Stimulated activated CD8-positive, alpha-beta memory T cell treated with anti-CD3 and anti-CD28 coated beads, Interleukin-7, amount 100 ng/mL, for 48 hours (primary cell): Measurements from ENCODE around the gene MLXIPL.
A peak's percentile ranks its signal among the peaks of the same experiment; 100 is the strongest.
"Not testable (repeated sequence)": the region's sequence is repeated elsewhere in the genome, so short reads cannot be mapped to it uniquely, and the experiment has no call there.

ENCODE experiments used
- DNase-seq, 2 donors: peaks; one replicate each; pipeline ENCODE4 v3.0.0-alpha.2; 2020; ENCODE audit warnings: low read depth in 1 of 2; ENCODE audit errors: extremely low read depth in 1 of 2

Gene MLXIPL

DNA sequence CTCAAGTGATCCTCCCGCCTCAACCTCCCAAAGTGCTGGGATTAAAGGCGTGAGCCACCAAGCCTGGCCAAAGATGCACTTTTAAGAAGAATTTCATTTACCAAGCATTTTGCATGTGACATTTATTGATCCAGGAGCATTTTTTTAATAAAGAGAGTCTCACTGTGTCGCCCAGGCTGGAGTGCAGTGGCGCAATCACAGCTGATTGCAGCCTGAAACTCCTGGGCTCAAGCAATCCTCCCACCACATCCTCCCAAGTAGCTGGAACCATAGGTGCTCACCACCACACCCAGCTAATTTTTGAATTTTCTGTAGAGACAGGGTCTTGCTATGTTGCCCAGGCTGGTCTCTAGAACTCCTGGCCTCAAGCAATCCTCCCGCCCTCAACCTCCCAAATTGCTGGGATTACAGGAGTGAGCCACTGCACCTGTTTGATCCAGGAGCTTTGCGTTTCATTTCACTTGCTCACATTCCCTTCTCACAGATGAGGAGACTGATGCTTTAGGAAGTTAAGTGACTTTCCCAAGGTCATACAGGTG, 41.6 kb downstream of the MLXIPL start:
- no peak for DNase-seq

DNA sequence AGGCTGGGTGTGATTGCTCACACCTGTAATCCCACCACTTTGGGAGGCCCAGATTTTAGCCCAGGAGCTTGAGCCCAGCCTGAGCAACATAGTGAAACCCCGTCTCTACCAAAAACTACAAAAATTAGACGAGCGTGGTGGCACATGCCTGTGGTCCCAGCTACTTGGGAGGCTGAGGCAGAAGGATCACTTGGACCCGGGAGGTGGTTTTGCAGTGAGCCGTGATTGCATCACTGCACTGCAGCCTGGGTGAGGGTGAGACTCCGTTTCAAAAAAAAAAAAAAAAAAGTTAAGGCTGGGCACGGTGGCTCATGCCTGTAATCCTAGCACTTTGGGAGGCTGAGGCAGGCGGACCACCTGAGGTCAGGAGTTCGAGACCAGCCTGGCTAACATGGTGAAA, 43.3 kb downstream of the MLXIPL start:
- DNase-seq: not testable (repeated sequence)

DNA sequence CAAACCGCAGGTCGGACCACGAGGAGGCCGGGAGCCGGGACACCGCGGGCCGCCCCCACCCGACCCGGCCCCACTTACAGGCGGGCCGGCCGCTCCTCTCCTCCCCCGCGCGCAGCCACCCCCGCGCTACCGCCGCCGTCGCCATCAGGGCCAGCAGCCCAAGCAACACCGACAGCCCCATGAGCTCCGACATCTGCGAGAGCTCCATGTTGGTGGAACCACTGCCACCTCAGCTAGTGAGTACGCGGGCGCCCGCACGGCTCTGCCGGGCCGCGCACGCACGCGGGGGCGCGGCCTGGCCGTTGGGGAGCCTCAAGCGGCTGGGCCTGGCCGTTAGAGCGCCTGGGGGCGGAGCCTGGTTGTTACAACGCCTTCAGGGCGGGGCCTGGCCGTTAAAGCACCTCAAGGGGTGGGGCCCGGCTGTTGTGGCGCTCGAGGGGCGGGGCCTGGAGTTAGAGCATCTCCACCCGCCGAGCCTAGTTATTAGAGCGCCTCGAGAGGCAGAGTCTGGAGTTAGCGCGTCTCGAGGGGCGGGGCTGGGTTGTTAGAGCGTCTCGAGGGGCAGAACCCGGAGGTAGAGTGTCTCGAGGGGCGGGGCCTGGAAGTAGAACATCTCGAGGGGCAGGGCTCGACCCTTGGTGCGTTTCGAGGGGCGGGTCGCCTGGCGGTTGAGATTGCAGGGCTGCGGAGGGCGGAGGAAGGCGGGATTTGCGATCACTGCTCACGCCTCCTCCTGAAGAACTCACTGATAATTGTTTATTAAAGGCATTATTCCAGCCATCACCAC, 45.8 kb downstream of the MLXIPL start, which contains the start of gene TBL2:
Gene TBL2 (minus strand): TSS at position 238 of the 787 bp plus-strand sequence. CDS start 30 bp downstream, at position 208.
- peak; percentile 98 for DNase-seq

DNA sequence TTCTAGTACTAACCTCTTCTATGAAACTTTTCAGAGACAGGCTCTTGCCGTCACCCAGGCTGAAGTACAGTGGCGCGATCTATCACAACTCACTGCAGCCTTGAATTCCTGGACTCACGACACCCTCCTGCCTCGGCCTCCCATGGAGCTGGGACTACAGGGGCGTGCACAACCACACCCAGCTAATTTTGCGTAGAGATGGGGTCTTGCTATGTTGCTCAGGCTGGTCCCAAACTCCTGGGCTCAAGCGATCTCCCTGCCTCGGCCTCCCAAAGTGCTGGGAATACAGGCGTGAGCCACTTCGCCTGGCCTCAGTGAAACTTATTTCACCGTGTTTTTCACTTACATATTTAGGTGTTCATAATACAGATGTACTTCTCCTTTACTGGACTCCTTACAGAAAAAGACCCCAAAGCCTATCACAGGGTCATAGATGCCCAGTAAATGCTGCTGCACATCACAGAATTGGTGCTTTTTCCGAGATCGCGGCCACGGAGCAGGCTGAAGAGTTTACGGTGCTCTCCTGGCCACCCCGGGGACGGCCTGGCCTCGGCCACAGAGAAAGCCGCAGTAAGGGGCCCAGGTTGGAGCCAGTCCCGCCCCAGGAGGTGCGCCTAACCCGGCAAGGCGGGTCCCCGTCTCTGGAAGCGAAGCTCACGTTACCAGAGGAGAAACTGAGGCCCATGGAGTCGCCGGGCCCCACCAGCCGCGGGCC, 46.5 kb downstream of the MLXIPL start:
- DNase-seq: no peak

DNA sequence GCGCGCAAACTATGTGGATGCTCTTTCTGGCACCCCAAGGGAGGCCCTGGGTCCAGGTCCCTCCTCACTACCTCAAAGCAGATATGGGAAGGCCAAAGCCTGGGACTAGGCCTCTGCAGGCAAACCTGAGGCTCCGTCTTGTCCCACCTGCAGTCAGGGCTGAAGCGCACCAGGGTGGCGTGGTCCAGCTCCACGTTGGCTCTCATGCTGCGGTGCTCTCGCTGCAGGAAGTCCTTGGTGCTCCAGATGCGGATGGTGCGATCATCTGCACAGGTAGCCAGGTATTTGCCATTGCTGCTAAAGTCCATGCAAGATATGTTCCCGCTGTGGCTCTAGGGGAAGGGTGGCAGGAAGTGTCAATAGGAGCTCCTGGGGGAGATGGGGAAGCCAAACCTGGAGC, 50.5 kb downstream of the MLXIPL start:
- DNase-seq: no peak

DNA sequence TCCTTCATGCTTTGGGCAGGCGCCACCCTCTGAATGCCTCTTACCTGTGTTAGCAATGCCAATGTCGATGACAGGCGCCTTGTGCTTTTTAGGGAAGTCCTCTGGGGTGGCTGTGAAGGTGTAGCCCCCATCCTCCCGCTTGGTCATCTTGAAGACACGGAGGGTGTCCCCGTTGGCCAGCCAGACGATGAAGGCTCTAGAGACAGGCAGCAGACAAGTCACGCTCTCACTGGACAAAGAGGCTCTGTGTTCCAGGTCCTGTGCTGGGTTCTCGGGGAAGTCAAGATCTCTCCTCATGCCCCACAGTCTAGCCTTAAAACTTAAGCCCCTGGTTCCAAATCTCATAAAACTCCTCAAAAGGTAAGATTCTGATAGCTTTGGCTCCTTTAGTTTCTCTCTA, 51.0 kb downstream of the MLXIPL start:
- no peak for DNase-seq

DNA sequence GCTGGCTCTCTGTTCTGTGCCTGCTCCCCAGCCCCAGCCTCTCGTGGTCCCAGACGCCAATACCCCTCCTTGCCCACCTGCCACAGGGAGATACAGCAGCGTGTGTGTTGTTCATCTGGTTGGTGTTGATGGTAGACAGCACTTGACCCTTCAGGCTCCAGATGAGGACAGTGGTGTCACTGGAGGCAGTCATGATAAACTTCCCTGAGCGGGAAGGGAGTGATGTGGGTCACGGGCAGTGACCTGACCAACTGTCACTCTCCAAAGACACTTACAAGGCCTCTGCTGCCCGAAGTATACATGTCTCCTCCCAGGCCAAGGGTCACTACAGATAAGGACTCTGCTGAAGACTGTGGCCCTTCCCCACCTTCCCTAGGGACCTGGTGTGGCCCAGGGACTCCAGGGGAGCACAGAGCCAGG, 51.5 kb downstream of the MLXIPL start:
- DNase-seq: no peak

DNA sequence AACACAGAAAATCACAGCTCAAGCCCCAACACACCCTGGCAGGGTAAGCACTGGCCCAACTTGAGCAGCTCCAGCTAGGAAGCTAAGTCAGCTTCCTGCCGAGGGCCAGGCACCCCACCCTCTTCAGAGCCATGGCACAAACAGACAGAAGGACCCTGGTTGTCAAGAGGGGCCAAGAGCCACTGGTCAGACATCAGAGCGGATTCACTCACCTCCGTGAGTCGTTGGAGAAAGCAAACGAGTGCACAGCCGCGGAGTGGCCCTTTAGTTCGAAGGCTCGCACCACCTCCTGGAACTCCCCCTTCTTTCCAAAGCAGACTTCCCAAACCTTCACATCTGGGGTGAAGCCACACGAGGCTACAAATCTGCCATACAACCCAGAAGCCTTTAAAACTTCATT, 53.3 kb downstream of the MLXIPL start:
- DNase-seq: no peak

DNA sequence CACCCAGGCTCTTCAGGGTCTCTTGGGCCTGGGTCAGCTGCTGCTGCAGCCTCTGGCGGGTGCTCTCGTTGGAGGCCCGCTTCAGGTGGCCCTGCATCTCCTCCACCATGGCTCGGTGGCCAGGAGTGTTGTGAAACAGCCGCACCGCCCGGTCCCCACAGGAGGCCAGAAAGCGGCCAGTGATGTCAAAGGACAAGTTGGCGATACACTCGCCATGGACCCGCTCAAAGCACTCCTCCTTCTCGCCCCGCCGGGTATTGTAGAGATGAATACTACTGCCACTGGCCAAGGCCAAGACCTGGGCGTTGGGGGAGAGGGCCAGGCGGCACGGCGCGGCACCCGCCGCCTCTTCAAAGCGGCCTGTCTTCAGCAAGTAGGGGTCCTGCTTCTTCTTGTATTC, 53.8 kb downstream of the MLXIPL start:
- DNase-seq: no peak

DNA sequence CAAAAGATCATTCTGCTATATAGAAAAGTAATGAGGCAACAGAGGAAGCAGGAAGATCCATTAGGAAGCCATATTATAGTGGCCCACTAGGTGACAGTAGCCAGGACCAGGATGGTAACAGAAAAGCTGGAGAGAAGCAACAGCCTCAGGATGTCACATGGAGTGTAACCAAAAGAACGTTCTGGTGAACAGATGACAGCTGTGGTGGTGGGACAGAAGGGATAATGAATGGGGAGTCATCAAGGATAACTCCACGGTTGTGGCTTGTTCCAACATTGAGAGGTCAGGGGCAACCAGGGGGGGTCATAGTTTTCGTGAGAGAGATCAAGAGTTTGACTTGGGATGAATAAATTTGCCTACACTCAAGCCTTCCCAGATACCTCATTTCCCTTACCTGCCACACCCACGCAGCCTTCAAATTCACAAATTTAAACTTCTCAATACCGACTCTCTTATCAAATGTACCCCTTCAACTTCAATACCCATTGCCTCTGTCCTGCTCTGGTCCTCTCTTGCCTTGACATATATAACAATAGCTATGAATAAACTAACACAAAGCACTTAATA, 55.2 kb downstream of the MLXIPL start:
- DNase-seq: no peak

DNA sequence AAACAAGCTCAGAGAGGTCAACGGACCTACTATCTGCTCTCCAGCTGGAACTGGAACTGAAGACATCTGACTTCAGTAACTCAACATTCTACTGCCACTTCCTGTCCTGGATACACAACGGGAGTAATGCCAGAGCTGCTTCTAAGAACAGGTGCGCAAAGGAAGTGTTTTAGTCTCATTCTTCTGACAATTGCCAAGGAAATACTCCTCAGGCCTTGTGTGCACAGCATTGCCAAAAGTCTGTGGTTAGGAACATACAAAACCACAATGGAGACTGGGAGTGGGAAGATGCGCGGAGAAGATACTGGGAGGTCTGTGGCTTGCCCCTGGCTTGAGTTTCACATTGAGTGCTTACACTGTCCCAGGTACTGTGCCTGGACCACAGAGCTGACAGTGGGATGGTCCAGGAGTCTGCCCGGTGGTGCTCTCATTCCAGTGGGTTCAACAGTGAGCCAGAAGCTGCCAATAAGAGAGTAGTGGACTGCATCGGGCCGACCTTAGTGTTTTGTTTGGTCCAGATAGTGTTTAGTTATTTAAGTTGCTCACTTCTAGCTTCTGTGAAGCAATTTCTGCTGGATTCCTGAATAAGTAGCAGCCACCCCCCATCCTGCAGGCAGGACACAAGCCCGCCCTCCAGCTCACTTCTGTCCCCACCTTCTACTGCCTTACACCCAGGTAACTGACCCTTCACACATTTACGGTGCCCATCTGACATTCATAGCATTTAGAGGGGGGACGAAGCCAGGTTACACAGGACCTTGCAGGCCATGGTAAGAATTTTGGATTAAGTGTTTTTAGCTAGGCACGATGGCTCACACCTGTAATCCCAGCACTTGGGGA, 56.3 kb downstream of the MLXIPL start:
- no peak for DNase-seq

DNA sequence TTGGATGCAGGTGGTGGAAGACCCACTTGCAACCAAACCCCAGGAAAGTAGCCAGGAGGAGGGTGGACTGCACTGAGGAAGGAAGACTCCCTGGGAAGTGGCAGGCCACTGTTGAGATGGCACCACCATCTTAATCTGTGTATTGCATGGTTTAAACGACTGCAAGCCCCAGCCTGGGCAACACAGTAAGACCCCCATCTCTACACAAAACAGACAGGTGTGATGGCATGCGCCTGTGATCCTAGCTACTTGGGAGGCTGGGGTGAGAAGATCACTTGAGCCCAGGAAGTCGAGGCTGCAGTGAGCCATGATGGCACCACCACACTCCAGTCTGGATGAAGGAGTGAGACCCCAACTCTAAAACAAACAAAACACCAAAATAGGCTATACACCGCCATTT, 57.2 kb downstream of the MLXIPL start:
- no peak for DNase-seq

DNA sequence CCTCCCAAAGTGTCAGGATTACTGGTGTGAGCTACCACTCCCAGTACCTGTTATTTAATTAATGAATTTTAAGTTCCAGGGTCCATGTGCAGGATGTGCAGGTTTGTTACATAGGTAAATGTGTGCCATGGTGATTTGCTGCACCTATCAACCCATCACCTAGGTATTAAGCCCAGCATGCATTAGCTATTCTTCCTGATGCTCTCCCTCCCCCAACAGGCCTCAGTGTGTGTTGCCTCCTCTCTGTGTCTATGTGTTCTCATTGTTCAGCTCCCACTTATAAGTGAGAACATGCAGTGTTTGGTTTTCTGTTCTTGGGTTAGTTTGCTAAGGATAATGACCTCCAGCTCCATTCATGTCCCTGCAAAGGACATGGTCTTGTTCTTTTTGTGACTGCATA, 57.9 kb downstream of the MLXIPL start:
- not testable (repeated sequence) for DNase-seq

DNA sequence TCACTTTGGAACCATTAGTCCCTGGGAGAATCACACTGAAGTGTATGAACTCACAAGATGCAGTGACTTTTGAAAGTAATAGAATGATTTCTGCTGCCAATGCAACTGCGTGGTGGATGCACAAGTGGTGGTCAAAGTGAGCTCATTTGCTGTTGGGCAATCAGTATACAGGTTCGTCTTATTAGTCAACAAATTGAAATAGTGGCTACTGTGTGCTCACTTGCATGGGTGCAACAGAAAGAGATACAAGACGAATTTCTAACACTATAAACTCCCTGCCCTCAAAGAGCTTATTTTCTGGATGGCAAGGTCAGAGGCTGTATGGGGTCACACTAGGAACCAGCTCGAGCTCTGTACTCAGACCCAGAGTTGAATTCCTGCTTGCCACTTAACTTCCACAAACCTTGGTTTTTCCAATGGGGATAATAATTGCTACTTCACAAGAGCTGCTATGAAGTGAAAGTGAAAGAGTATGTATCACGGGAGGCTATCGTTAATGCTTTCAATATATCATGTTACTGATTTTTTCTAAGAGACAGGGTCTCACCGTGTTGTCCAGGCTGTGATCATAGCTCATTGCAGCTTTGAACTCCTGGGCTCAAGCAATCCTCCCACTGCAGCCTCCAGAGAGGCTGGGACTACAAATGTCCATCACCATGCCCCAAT, 58.5 kb downstream of the MLXIPL start:
- no peak for DNase-seq

DNA sequence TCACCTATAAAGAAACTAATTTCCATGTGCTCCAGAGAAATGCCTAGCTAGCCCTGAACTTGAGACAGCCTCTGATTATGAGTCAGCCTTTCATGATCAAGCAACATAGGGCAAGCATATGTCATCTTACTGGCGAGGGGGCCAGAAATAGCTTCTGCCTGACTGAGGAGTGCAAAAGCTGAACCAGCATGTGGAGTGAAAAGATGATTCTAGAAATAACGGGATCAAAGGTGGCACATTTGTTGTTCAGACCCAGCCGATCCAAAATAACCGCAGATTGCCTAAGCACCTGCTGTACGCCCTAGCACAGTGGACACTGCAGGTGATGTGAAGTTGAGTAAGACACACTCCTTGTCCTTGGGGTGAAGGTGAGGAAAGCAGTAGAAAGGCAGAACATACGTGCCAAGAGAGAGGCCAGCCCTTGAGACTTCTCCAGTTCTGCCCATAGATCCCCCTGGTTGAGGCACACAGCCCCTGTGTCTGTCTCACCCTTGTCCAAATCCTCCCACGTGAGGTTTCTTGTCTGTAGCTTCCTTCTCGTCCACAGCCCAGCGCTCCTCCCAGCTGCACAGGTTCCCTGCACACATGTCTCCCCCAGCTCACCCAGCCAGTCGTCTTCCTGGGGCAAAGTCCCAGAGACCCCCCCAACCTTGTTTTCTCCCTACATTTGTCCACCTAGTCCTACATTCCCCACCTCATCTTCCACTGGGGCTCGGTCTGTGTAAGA, 64.0 kb downstream of the MLXIPL start:
- no peak for DNase-seq

DNA sequence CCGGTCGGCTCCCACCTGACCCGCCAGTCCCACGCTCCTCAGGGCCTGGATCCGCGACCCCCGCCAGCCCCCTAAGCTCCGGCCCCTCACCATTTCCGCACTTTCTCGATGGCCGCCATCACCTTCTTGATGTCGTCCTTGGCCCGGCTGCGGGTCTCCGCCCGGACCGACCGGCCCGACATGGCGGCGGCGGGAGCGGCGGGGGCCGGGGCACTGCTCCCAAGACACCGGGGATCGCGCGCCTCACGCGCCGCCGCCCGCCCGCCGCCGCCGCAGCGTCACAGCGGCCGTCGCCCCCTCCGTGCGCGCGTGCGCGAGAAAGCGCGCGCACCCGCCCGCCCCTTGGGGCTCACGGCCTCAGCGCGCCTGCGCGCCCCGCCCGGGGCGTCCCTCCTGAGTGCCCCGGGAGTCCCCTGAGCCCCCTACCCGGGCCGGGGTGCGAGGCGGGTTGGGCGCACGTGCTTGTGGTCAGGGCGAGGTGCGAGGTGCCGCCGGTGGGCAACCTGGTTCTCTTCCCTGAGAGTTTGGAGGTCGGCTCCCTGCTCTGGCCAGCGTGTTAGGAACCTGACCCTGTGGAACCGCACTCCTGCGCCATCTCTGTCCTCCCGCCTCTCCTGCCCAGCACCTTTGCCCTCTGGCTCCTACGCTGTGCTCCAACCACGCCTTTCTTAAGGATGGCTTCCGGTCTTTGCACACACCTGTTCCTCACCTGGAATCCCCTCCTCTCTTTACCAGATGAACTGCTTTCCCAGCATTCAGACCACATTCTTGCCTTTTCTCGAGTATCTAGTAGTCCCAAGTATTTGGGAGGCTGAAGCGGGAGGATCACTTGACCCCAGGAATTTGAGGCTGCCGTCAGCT, 66.7 kb downstream of the MLXIPL start, which contains the start of gene BCL7B:
Gene BCL7B (minus strand): TSS at position 294 of the 861 bp plus-strand sequence. CDS start 112 bp downstream, at position 182.
- DNase-seq: peak; percentile 32 to 65

DNA sequence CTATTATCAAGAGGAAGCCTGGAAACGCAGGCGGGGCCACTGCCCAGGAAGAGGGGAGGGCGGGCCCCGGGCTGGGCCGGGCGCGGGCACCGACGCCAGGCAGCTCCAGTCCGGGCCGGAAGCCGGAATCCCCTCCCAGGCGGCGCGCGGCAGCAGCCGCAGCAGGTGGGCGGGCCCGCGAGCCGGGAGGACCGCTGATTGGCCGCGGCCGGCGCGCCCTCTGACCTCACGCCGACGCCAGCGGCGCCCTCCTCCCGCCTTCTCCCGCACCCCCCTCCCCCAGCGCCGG, 67.3 kb downstream of the MLXIPL start:
- DNase-seq: peak; percentile 88 to 94

DNA sequence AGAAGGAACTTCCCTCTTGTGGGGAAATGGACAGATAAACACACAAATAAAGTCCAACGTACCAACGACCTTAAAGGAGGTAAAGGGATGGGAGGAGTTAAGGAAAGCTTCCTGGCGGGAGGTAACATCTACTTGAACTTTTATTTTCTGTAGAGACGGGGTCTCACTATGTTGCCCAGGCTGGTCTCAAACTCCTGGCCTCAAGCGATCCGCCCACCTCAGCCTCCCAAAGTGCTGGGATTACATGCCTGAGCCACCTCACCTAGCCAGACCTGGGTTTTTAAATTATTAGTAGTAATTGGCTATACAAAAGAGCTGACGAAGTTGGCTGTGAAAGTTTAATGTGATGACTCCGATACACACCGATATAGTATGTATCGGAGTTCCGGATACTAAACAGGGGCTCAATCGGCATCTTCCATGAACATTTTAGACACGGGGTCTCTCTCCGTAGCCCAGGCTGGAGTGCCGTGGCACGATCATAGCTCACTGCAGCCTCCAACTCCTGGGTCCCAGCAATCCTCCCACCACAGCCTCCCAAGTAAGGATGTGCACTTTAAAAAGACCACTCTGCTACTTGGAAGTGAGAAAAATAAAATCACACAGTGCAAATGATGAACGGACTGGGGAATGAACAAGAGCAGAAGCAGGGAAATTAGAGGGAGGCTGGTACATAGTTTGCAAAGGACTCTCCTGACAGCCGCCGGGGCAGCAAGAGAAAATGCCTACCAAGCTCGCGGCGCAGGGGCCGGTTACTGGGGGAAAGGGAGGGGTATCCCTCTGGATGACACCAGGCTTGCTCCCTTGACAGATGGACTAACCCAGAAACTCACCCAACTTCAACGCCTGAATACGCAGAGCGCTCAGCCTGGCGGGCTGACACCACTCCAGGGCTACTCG, 67.9 kb downstream of the MLXIPL start:
- no peak for DNase-seq
